Endothelial cell of umbilical vein (primary cell): ENCODE data around the gene SUFU. TPM values are rescaled to one million over a fixed set of nuclear protein-coding genes. Genes with fewer than 3 reads are reported as not detected.

Experiments used
- BruUV-seq: library from RNA; stranded (reverse); fragments of 400-500 nt; replicated peaks from 2 replicates; lab custom pipeline; 2021; lab: Mats Ljungman, UMichigan
- CTCF ChIA-PET: fragments of 300-600, 350-600 bp; sonication (Branson Sonifier 250); formaldehyde crosslinking; loops from one replicate; lab custom pipeline; 2021; ENCODE audit warnings: antibody characterized with exemption, inconsistent platforms; lab: Charles Lee
- POLR2A ChIA-PET: fragments of 300-600, 350-600 bp; sonication (Branson Sonifier 250); formaldehyde crosslinking; loops from one replicate; lab custom pipeline; 2021; ENCODE audit warnings: antibody characterized with exemption, inconsistent platforms; lab: Charles Lee
- DNase-seq: peaks from one replicate; pipeline ENCODE4 v3.0.0-alpha.2; 2011; ENCODE audit warnings: low read depth, low spot score
- FAIRE-seq: peaks from 2 replicates; lab custom pipeline; 2011; peaks lifted over from hg19 to GRCh38; lab: Jason Lieb, UNC
- H2AFZ ChIP-seq: 2 replicates; pipeline ENCODE4 v1.6.0; 2012; ENCODE audit warnings: low read depth, low read length, control low read depth, inconsistent platforms
- H3K27ac ChIP-seq: 2 replicates; pipeline ENCODE4 v1.5.1; 2011; ENCODE audit warnings: low read depth, mild to moderate bottlenecking, control low read depth, low read length, moderate library complexity; ENCODE audit not compliant: insufficient read depth
- H3K27me3 ChIP-seq, 2 experiments: 2 replicates each; pipeline versions ENCODE4 v1.6.0 to v1.6.1; 2011; ENCODE audit warnings: low read length in 2 of 2, mixed read lengths in 1 of 2; ENCODE audit not compliant: control insufficient read depth in 2 of 2, insufficient read depth in 2 of 2
- H3K36me3 ChIP-seq, 2 experiments: 2 replicates in 1 of 2; 3 replicates in 1 of 2; pipeline ENCODE4 v1.5.1; 2011; ENCODE audit warnings: low read length in 2 of 2, mild to moderate bottlenecking in 1 of 2, moderate library complexity in 1 of 2; ENCODE audit not compliant: control insufficient read depth in 2 of 2, insufficient read depth in 2 of 2; ENCODE audit errors: extremely low read depth in 1 of 2
- H3K4me1 ChIP-seq: 3 replicates; pipeline ENCODE4 v1.5.1; 2011; ENCODE audit warnings: mild to moderate bottlenecking, low read length; ENCODE audit not compliant: control insufficient read depth, insufficient read depth; ENCODE audit errors: extremely low read depth
- H3K4me2 ChIP-seq: 2 replicates; pipeline ENCODE4 v1.6.1; 2011; ENCODE audit warnings: low read length, control low read depth, mixed read lengths; ENCODE audit not compliant: insufficient read depth
- H3K4me3 ChIP-seq, 3 experiments: fragments of 200-600 bp in 1 of 3; sonication (generic), shearing (Covaris generic) in 1 of 3; replicated peaks in 1 of 3; 2 replicates each; pipeline ENCODE4 v1.5.1; 2011 to 2016; ENCODE audit warnings: control low read depth in 3 of 3, low read length in 3 of 3, mild to moderate bottlenecking in 2 of 3, inconsistent platforms in 1 of 3, low read depth in 1 of 3, moderate library complexity in 1 of 3; ENCODE audit not compliant: insufficient read depth in 1 of 3
- H3K79me2 ChIP-seq: 2 replicates; pipeline ENCODE4 v1.6.0; 2012; ENCODE audit warnings: low read length, inconsistent platforms; ENCODE audit not compliant: control insufficient read depth, insufficient read depth
- H3K9ac ChIP-seq: replicated peaks from 2 replicates; pipeline ENCODE3; 2011; ENCODE audit warnings: low read length, control low read depth; ENCODE audit not compliant: insufficient read depth; ENCODE audit errors: extremely low read depth
- H3K9me1 ChIP-seq: replicated peaks from 3 replicates; pipeline ENCODE4 v1.6.0; 2011; ENCODE audit warnings: mild to moderate bottlenecking, low read length; ENCODE audit not compliant: control insufficient read depth, insufficient read depth; ENCODE audit errors: extremely low read depth
- H3K9me3 ChIP-seq: replicated peaks from 2 replicates; pipeline ENCODE4 v1.5.1; 2012; ENCODE audit warnings: low read length, inconsistent platforms; ENCODE audit not compliant: control insufficient read depth, insufficient read depth
- H4K20me1 ChIP-seq: replicated peaks from 2 replicates; pipeline ENCODE3; 2011; ENCODE audit warnings: mild to moderate bottlenecking, low read length; ENCODE audit not compliant: control insufficient read depth, insufficient read depth; ENCODE audit errors: extremely low read depth
- EZH2 ChIP-seq: IDR thresholded peaks from 2 replicates; pipeline ENCODE4 v1.6.1; 2012; ENCODE audit warnings: borderline replicate concordance, low read depth, mild to moderate bottlenecking, moderate library complexity, low read length, inconsistent platforms; ENCODE audit not compliant: severe bottlenecking
- FOS ChIP-seq: IDR thresholded peaks from 2 replicates; pipeline ENCODE4 v1.6.1; 2011; ENCODE audit warnings: mild to moderate bottlenecking, low read length, moderate library complexity, borderline replicate concordance; ENCODE audit not compliant: insufficient read depth
- GATA2 ChIP-seq: IDR thresholded peaks from 2 replicates; pipeline ENCODE4 v1.7.0; 2011; ENCODE audit warnings: low read depth, mild to moderate bottlenecking, moderate library complexity, mixed read lengths, low read length; ENCODE audit not compliant: insufficient read length, insufficient read depth
- JUN ChIP-seq: IDR thresholded peaks from 2 replicates; pipeline ENCODE4 v1.6.1; 2011; ENCODE audit warnings: borderline replicate concordance, low read depth; ENCODE audit not compliant: insufficient read length, insufficient read depth
- MYC ChIP-seq: IDR thresholded peaks from one replicate; pipeline ENCODE4 v1.6.1; 2011; ENCODE audit warnings: mild to moderate bottlenecking, low read depth, low read length
- POLR2A ChIP-seq: IDR thresholded peaks from 2 replicates; pipeline ENCODE4 v1.6.1; 2012; ENCODE audit warnings: low read depth, mild to moderate bottlenecking, control low read depth, low read length
- dilution Hi-C: fragments of 300-500 bp; cut with MboI; formaldehyde crosslinking; loops from one replicate; pipeline ENCODE4 v1.15.0; 2019; ENCODE audit warnings: low sequenced_read_pairs; ENCODE audit not compliant: extremely low pct_ligation_motif_present
- intact Hi-C: fragments of 100-400 bp; cut with micrococcal nuclease; formaldehyde crosslinking; loops from one replicate; pipeline ENCODE4 v1.10.0; 2022
- polyA plus RNA-seq, 4 experiments: library from polyadenylated mRNA; depleted of rRNA in 3 of 4; stranded (reverse) in 3 of 4; unstranded in 1 of 4; fragments of >200 nt; gene quantifications; 2 replicates each; pipeline versions ENCODE4 v1.2.1 to v1.2.3, GENCODE V29; 2011 to 2012; ENCODE audit warnings: missing spikeins in 1 of 4
- total RNA-seq: library from RNA; stranded (reverse); gene quantifications from 2 replicates; pipeline ENCODE4 v1.2.3, GENCODE V29; 2021
- TF ChIP-seq, protein P1 (sequence below): IDR thresholded peaks from 2 replicates; pipeline ENCODE4 v1.6.1; 2011; ENCODE audit not compliant: insufficient read depth, insufficient read length
- TF ChIP-seq, protein P2 (sequence below), 2 donors: IDR thresholded peaks; 1 replicate in 1 of 2; 2 replicates in 1 of 2; pipeline ENCODE4 v1.5.1; 2011; ENCODE audit warnings: low read length in 2 of 2, mild to moderate bottlenecking in 2 of 2, moderate library complexity in 2 of 2, control low read depth in 1 of 2, inconsistent platforms in 1 of 2, low read depth in 1 of 2; ENCODE audit not compliant: insufficient read depth in 1 of 2; ENCODE audit errors: extremely low read depth in 1 of 2

The SUFU gene
- total and polyA plus RNA-seq, 2 donors (not counting 3 experiments of a cell fraction or from before 2014, with no cell fraction given) = 10.1 to 16.3 TPM

GRCh38 chr10:102602272-102603045, 98.7 kb downstream of the SUFU start:
- no peak overlapping the region for H2AFZ ChIP-seq
- H3K27me3 ChIP-seq = no peaks in the 10 kb centered on the region
- H3K79me2 ChIP-seq = no peaks in the 10 kb centered on the region
- no peak for FAIRE-seq
- H3K9ac ChIP-seq = no peak overlapping the region
- no peak overlapping the region for H3K4me2 ChIP-seq
- no peak overlapping the region for H3K4me3 ChIP-seq
- peaks cover 0 to 2% of the 10 kb centered on the region in 2 experiments for H3K36me3 ChIP-seq
- no peaks in the 10 kb centered on the region for H3K9me1 ChIP-seq
- no peaks in the 10 kb centered on the region for H3K9me3 ChIP-seq
- TF ChIP-seq POLR2A = no peak
- TF ChIP-seq FOS = no peak
- no peak for TF ChIP-seq MYC
- TF ChIP-seq, protein P1, sequence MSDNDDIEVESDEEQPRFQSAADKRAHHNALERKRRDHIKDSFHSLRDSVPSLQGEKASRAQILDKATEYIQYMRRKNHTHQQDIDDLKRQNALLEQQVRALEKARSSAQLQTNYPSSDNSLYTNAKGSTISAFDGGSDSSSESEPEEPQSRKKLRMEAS = no peak
- TF ChIP-seq, protein P2, sequence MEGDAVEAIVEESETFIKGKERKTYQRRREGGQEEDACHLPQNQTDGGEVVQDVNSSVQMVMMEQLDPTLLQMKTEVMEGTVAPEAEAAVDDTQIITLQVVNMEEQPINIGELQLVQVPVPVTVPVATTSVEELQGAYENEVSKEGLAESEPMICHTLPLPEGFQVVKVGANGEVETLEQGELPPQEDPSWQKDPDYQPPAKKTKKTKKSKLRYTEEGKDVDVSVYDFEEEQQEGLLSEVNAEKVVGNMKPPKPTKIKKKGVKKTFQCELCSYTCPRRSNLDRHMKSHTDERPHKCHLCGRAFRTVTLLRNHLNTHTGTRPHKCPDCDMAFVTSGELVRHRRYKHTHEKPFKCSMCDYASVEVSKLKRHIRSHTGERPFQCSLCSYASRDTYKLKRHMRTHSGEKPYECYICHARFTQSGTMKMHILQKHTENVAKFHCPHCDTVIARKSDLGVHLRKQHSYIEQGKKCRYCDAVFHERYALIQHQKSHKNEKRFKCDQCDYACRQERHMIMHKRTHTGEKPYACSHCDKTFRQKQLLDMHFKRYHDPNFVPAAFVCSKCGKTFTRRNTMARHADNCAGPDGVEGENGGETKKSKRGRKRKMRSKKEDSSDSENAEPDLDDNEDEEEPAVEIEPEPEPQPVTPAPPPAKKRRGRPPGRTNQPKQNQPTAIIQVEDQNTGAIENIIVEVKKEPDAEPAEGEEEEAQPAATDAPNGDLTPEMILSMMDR (IDR thresholded peaks at IDR 0.05; ENCODE audit: extremely low read depth in 1 of 2, insufficient read depth in 1 of 2, low read depth in 1 of 2, low read length in 2 of 2) = no peak
- no peak for TF ChIP-seq JUN
- no peak for TF ChIP-seq EZH2
- no peak for TF ChIP-seq GATA2
- no peak overlapping the region for H3K27ac ChIP-seq
- POLR2A ChIA-PET = interaction anchor here (0.6 kb wide), 1 partner anchor 43 kb away, joined by 7 read pairs; no protein-coding TSS in a partner anchor
- no peaks in the 10 kb centered on the region for H4K20me1 ChIP-seq
- CTCF ChIA-PET = interaction anchor here (0.8 to 5.1 kb wide), 5 partner anchors 9 to 42 kb away, joined by 3 to 23 read pairs (median 4); partner anchors contain the start of gene TRIM8
- peaks cover 66% of the 10 kb centered on the region for H3K4me1 ChIP-seq
- intact Hi-C loops (no loop called here), dilution Hi-C loops (no loop called here)
- DNase-seq = no peak
- no TSS peak for BruUV-seq
